HepG2 (cell line): Measurements from ENCODE around the gene SLC43A3. TPM values are rescaled to one million over a fixed set of nuclear protein-coding genes. Genes with fewer than 3 reads are reported as not detected.
A peak's percentile ranks its signal among the peaks of the same experiment; 100 is the strongest.

Experiments
- ATAC-seq: fragments of 200-7000 bp; cut with Tn5 transposase; 3 replicates; pipeline ENCODE4 v1.9.1; 2020; ENCODE audit warnings: mild to moderate bottlenecking, moderate library complexity
- BruUV-seq: library from RNA; stranded (reverse); fragments of 400-500 nt; replicated peaks from 2 replicates; lab custom pipeline; 2021; lab: Mats Ljungman, UMichigan
- CTCF ChIA-PET: fragments of 300-600 bp; formaldehyde crosslinking; extraction: SDS; loops from one replicate; lab custom pipeline; 2021; ENCODE audit warnings: low total read pairs, inconsistent platforms, low intra/inter-chr PET ratio; lab: Yijun Ruan, JAX
- POLR2A ChIA-PET: fragments of 350-600 bp; sonication (Branson Sonifier 250); formaldehyde crosslinking; loops from one replicate; lab custom pipeline; 2020; ENCODE audit warnings: antibody characterized with exemption, inconsistent platforms; lab: Yijun Ruan, JAX
- DNase-seq: peaks from one replicate; pipeline ENCODE4 v3.0.0-alpha.2; 2015; ENCODE audit warnings: low spot score
- FAIRE-seq: peaks from 3 replicates; lab custom pipeline; 2011; peaks lifted over from hg19 to GRCh38; lab: Jason Lieb, UNC
- H2AFZ ChIP-seq: one replicate; pipeline ENCODE4 v1.6.1; 2011; ENCODE audit warnings: low read length, inconsistent platforms
- H3K27ac ChIP-seq: fragments of 300-600 bp; 3 replicates; pipeline ENCODE4 v1.8.0; 2011; ENCODE audit warnings: mixed run types, mild to moderate bottlenecking, mixed read lengths, low read length, inconsistent platforms; ENCODE audit not compliant: insufficient read depth; ENCODE audit errors: extremely low read length
- H3K27me3 ChIP-seq, 2 experiments: fragments of 200-600 bp in 1 of 2; 2 replicates in 1 of 2; 3 replicates in 1 of 2; pipeline versions ENCODE4 v1.6.0 to v1.8.0; 2011; ENCODE audit warnings: low read length in 2 of 2, mild to moderate bottlenecking in 2 of 2, moderate library complexity in 2 of 2, inconsistent platforms in 1 of 2; ENCODE audit not compliant: insufficient read depth in 2 of 2, control insufficient read depth in 1 of 2
- H3K36me3 ChIP-seq, 2 experiments: fragments of 200-600 bp in 1 of 2; replicated peaks in 1 of 2; 2 replicates in 1 of 2; 3 replicates in 1 of 2; pipeline versions ENCODE4 v1.5.1 to v1.8.0; 2011; ENCODE audit warnings: low read length in 2 of 2, inconsistent platforms in 1 of 2; ENCODE audit not compliant: insufficient read depth in 2 of 2, control insufficient read depth in 1 of 2
- H3K4me1 ChIP-seq: 2 replicates; pipeline ENCODE4 v1.5.1; 2012; ENCODE audit warnings: low read length, inconsistent platforms; ENCODE audit not compliant: insufficient read depth
- H3K4me2 ChIP-seq: 2 replicates; pipeline ENCODE4 v1.6.0; 2011; ENCODE audit warnings: low read depth, low read length, inconsistent platforms
- H3K4me3 ChIP-seq, 3 experiments: fragments of 200-600 bp in 1 of 3; sonication (generic), shearing (Covaris generic) in 1 of 3; replicated peaks in 1 of 3; 2 replicates each; pipeline ENCODE4 v1.5.1; 2011 to 2016; ENCODE audit warnings: low read length in 3 of 3, inconsistent platforms in 2 of 3, low read depth in 2 of 3, mild to moderate bottlenecking in 2 of 3, control low read depth in 1 of 3, mixed read lengths in 1 of 3; ENCODE audit not compliant: insufficient read depth in 1 of 3
- H3K79me2 ChIP-seq: one replicate; pipeline ENCODE4 v1.6.1; 2011; ENCODE audit warnings: low read length, inconsistent platforms; ENCODE audit not compliant: insufficient read depth
- H3K9ac ChIP-seq: 2 replicates; pipeline ENCODE4 v1.6.0; 2011; ENCODE audit warnings: mild to moderate bottlenecking, low read depth, low read length, inconsistent platforms; ENCODE audit not compliant: insufficient read depth
- H3K9me3 ChIP-seq: 2 replicates; pipeline ENCODE4 v1.5.1; 2012; ENCODE audit warnings: mild to moderate bottlenecking, low read length
- H4K20me1 ChIP-seq: 2 replicates; pipeline ENCODE4 v1.6.0; 2011; ENCODE audit warnings: inconsistent platforms, mild to moderate bottlenecking, low read length, moderate library complexity; ENCODE audit not compliant: insufficient read depth
- BORCS8-MEF2B ChIP-seq: sonication (generic); formaldehyde crosslinking; IDR thresholded peaks from 2 replicates; pipeline ENCODE4 v1.8.0; 2022; ENCODE audit warnings: mild to moderate bottlenecking, missing genetic modification reagents
- HDAC1 ChIP-seq: sonication (generic); formaldehyde crosslinking; IDR thresholded peaks from 2 replicates; pipeline ENCODE4 v1.5.1; 2020; ENCODE audit warnings: mild to moderate bottlenecking, missing genetic modification reagents
- HOXA5 ChIP-seq: sonication (generic); formaldehyde crosslinking; IDR thresholded peaks from 2 replicates; pipeline ENCODE4 v1.4.0; 2020; ENCODE audit warnings: missing genetic modification reagents
- PRMT3 ChIP-seq: sonication (generic); formaldehyde crosslinking; IDR thresholded peaks from 2 replicates; pipeline ENCODE4 v1.8.1; 2022; ENCODE audit warnings: low read depth, mild to moderate bottlenecking, moderate library complexity, missing genetic modification reagents, borderline replicate concordance
- REL ChIP-seq: sonication (generic); formaldehyde crosslinking; conservative IDR thresholded peaks from 2 replicates; pipeline ENCODE4 v1.8.0; 2022; ENCODE audit warnings: mild to moderate bottlenecking, missing genetic modification reagents, moderate library complexity
- RXRA ChIP-seq: sonication (generic); formaldehyde crosslinking; IDR thresholded peaks from 2 replicates; pipeline ENCODE4 v1.5.1; 2020; ENCODE audit warnings: missing genetic modification reagents
- TCF7 ChIP-seq: sonication (generic); IDR thresholded peaks from 2 replicates; pipeline ENCODE4 v1.6.1; 2016; ENCODE audit warnings: antibody characterized with exemption, low read depth
- ZBTB8A ChIP-seq: sonication (generic); formaldehyde crosslinking; IDR thresholded peaks from 2 replicates; pipeline ENCODE4 v1.4.0; 2020; ENCODE audit warnings: mild to moderate bottlenecking, low read depth, missing genetic modification reagents, borderline replicate concordance
- ZNF20 ChIP-seq: sonication (generic); formaldehyde crosslinking; IDR thresholded peaks from 2 replicates; pipeline ENCODE4 v1.4.0; 2020; ENCODE audit warnings: mild to moderate bottlenecking, moderate library complexity, missing genetic modification reagents
- ZNF570 ChIP-seq: sonication (generic); formaldehyde crosslinking; IDR thresholded peaks from 2 replicates; pipeline ENCODE4 v1.4.0; 2020; ENCODE audit warnings: mild to moderate bottlenecking, missing genetic modification reagents, borderline replicate concordance
- ZNF773 ChIP-seq: sonication (generic); formaldehyde crosslinking; IDR thresholded peaks from 2 replicates; pipeline ENCODE4 v1.4.0; 2020; ENCODE audit warnings: missing genetic modification reagents, borderline replicate concordance
- WGBS: methylation state at CpG from one replicate; pipeline ENCODE4 v1.1.6; 2017; ENCODE audit warnings: low lambda C conversion rate; 5-methylcytosine and 5-hydroxymethylcytosine counted together
- in situ Hi-C: cut with HindIII; loops from 2 replicates; pipeline ENCODE4 v1.10.0; 2017; ENCODE audit warnings: low pct_unique_long_range_greater_than_20kb; ENCODE audit not compliant: extremely low pct_ligation_motif_present
- intact Hi-C: fragments of 100-400 bp; cut with micrococcal nuclease; formaldehyde crosslinking; loops from one replicate; pipeline ENCODE4 v1.10.0; 2022; ENCODE audit not compliant: unreplicated experiment
- polyA plus RNA-seq, 8 experiments: library from polyadenylated mRNA; depleted of rRNA in 3 of 8; stranded (reverse) in 7 of 8; unstranded in 1 of 8; fragments of >200 nt; fragmentation: Illumina TruSeq in 4 of 8; extraction: Trizol in 4 of 8; gene quantifications; 2 replicates each; pipeline versions ENCODE4 v1.2.1 to v1.2.3, GENCODE V29; 2011 to 2016; ENCODE audit warnings: low read depth in 4 of 8, missing spikeins in 1 of 8, mixed read lengths in 1 of 8; ENCODE audit not compliant: insufficient read depth in 1 of 8
- total RNA-seq, 5 experiments: library from RNA; depleted of rRNA; stranded (reverse); fragments of >200 nt; fragmentation: Illumina TruSeq; extraction: Trizol; gene quantifications; 2 replicates each; pipeline ENCODE4 v1.2.3, GENCODE V29; 2016; ENCODE audit warnings: low read depth in 1 of 5
- TF ChIP-seq, protein P1 (sequence below), 2 experiments: fragments of 450-650 bp in 1 of 2; sonication (generic) in 1 of 2; formaldehyde crosslinking; IDR thresholded peaks; 2 replicates each; pipeline versions ENCODE4 v1.5.0 to v1.8.0; 2020 to 2022; ENCODE audit warnings: mild to moderate bottlenecking in 1 of 2, missing genetic modification reagents in 1 of 2
- TF ChIP-seq, protein P2 (sequence below): sonication (generic); formaldehyde crosslinking; conservative IDR thresholded peaks from 2 replicates; pipeline ENCODE4 v1.4.0; 2020; ENCODE audit warnings: missing genetic modification reagents
- TF ChIP-seq, protein P3 (sequence below): sonication (generic); formaldehyde crosslinking; conservative IDR thresholded peaks from 2 replicates; pipeline ENCODE4 v1.8.1; 2023; ENCODE audit warnings: missing genetic modification reagents

Gene SLC43A3
- total and polyA plus RNA-seq, 2 of the 13 experiments (the other 11 are each of a cell fraction or from before 2014, with no cell fraction given) = 2.6 TPM; not detected in 1

DNA sequence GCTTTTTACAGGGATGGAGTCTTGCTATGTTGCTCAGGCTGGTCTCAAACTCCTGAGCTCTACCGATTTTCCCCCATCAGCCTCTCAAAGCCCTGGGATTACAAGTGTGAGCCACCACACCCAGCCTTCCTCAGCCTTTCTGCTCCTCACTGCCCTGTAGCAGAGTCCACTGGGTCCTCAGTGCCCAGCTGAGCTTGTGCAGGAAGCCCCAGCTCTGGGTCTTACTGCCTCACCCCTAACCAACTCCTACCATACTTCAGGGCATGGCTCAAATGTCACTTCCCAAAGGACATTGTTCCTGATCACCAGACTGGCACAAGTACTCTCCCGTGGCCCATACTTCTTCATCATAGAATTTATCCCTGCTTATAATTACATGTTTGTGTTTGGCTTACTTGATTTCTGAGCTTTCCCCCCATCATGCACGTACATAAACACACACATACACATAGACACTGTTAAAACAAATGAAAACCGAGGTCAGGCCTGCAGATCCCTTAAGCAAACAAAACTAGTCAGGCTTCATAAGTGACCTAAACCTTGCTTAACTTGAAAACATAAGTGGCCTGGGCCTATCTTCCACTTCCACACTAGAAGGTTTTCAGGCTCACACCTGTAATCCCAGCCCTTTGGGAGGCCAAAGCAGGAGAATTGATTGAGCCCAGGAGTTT, 14.0 kb upstream of the SLC43A3 start (continued):
- TF ChIP-seq, protein P1, sequence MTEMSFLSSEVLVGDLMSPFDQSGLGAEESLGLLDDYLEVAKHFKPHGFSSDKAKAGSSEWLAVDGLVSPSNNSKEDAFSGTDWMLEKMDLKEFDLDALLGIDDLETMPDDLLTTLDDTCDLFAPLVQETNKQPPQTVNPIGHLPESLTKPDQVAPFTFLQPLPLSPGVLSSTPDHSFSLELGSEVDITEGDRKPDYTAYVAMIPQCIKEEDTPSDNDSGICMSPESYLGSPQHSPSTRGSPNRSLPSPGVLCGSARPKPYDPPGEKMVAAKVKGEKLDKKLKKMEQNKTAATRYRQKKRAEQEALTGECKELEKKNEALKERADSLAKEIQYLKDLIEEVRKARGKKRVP (CRISPR knock-in tag; IDR thresholded peaks at IDR 0.05) = no peak
- TF ChIP-seq RXRA = no peak
- no peak for TF ChIP-seq HOXA5 (CRISPR knock-in tag)
- TF ChIP-seq ZNF570 = no peak
- TF ChIP-seq, protein P2, sequence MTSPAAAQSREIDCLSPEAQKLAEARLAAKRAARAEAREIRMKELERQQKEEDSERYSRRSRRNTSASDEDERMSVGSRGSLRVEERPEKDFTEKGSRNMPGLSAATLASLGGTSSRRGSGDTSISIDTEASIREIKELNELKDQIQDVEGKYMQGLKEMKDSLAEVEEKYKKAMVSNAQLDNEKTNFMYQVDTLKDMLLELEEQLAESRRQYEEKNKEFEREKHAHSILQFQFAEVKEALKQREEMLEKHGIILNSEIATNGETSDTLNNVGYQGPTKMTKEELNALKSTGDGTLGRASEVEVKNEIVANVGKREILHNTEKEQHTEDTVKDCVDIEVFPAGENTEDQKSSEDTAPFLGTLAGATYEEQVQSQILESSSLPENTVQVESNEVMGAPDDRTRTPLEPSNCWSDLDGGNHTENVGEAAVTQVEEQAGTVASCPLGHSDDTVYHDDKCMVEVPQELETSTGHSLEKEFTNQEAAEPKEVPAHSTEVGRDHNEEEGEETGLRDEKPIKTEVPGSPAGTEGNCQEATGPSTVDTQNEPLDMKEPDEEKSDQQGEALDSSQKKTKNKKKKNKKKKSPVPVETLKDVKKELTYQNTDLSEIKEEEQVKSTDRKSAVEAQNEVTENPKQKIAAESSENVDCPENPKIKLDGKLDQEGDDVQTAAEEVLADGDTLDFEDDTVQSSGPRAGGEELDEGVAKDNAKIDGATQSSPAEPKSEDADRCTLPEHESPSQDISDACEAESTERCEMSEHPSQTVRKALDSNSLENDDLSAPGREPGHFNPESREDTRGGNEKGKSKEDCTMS (CRISPR knock-in tag) = no peak
- no peak for TF ChIP-seq PRMT3 (CRISPR knock-in tag)
- TF ChIP-seq REL = no peak

DNA sequence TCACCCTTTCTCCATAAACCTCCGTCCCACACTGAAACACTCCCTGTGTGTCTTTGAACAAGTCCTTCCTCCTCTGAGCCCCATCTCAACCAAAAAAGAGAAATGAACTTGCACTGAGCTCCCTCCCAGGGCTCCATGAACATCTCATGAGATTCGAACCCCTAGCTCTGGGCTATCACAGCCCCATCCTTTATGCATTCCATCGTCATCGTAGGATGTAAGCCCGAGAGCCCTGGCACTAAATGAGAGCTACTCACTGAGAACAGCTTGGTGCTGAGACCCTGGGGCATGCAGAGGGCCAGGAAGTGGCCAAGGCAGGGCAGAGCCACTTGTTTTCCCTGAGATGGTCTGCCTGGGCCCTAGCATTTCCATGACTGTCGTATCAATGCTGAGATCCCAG, 12.9 kb upstream of the SLC43A3 start:
- H3K4me3 ChIP-seq = no peak overlapping the region
- FAIRE-seq (no peak), DNase-seq (no peak), ATAC-seq (no peak)
- no peak overlapping the region for H2AFZ ChIP-seq
- WGBS = 79% methylated on average over 6 of the region's 6 CpGs
- no peaks in the 10 kb centered on the region for H3K27me3 ChIP-seq
- TF ChIP-seq BORCS8-MEF2B (CRISPR knock-in tag) (no peak), TCF7 (no peak), ZNF20 (CRISPR knock-in tag) (no peak), ZBTB8A (CRISPR knock-in tag) (no peak), HDAC1 (CRISPR knock-in tag) (0 out of 2 replicates have a peak, but pooled peaks have one; percentile 20), ZNF773 (CRISPR knock-in tag) (no peak), PRMT3 (CRISPR knock-in tag) (no peak)
- TF ChIP-seq, protein P3, sequence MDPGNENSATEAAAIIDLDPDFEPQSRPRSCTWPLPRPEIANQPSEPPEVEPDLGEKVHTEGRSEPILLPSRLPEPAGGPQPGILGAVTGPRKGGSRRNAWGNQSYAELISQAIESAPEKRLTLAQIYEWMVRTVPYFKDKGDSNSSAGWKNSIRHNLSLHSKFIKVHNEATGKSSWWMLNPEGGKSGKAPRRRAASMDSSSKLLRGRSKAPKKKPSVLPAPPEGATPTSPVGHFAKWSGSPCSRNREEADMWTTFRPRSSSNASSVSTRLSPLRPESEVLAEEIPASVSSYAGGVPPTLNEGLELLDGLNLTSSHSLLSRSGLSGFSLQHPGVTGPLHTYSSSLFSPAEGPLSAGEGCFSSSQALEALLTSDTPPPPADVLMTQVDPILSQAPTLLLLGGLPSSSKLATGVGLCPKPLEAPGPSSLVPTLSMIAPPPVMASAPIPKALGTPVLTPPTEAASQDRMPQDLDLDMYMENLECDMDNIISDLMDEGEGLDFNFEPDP (CRISPR knock-in tag) = 0 out of 2 replicates have a peak, but pooled peaks have one; percentile 33
- H3K4me2 ChIP-seq = no peak overlapping the region
- in situ Hi-C loops (loop anchor here (10.0 kb wide), 1 partner anchor 55 kb away; the partner anchor contains the start of gene PRG3), intact Hi-C loops (loop anchor here (5.0 kb wide), 1 partner anchor 228 kb away; the partner anchor contains the start of gene ZDHHC5)
- H3K36me3 ChIP-seq = no peaks in the 10 kb centered on the region
- ChIA-PET POLR2A (no interaction called here), CTCF (no interaction called here)
- no peaks in the 10 kb centered on the region for H4K20me1 ChIP-seq
- no peak overlapping the region for H3K27ac ChIP-seq
- no peak overlapping the region for H3K9ac ChIP-seq
- peaks cover 67% of the 10 kb centered on the region for H3K4me1 ChIP-seq
- no peaks in the 10 kb centered on the region for H3K9me3 ChIP-seq
- no TSS peak for BruUV-seq
- H3K79me2 ChIP-seq = no peaks in the 10 kb centered on the region
